Liver (tissue), 3 donors: Measurements from ENCODE around the gene TIRAP.

ENCODE experiments used
- CTCF ChIP-seq: fragments of 150-350 bp; IDR thresholded peaks from 2 replicates; pipeline ENCODE4 v1.5.1; 2017; ENCODE audit warnings: improper control_type of control experiment, low read depth, low read length; ENCODE audit not compliant: missing input control
- EGR1 ChIP-seq, 2 donors: IDR thresholded peaks; 2 replicates each; pipeline ENCODE4 v1.6.1; 2016 to 2018; ENCODE audit warnings: antibody characterized with exemption in 2 of 2, low read depth in 2 of 2
- MAX ChIP-seq: IDR thresholded peaks from 2 replicates; pipeline ENCODE4 v1.6.1; 2016; ENCODE audit warnings: antibody characterized with exemption
- RAD21 ChIP-seq, 2 donors: IDR thresholded peaks; 2 replicates each; pipeline ENCODE4 v1.6.1; 2016; ENCODE audit warnings: antibody characterized with exemption in 2 of 2, mild to moderate bottlenecking in 2 of 2
- ZBTB33 ChIP-seq: IDR thresholded peaks from 2 replicates; pipeline ENCODE4 v1.6.1; 2016; ENCODE audit warnings: antibody characterized with exemption
- TF ChIP-seq, protein P1 (sequence below): IDR thresholded peaks from 2 replicates; pipeline ENCODE4 v1.6.1; 2016; ENCODE audit warnings: antibody characterized with exemption, mild to moderate bottlenecking
- donor health status: healthy.
- donor health status: healthy.

DNA sequence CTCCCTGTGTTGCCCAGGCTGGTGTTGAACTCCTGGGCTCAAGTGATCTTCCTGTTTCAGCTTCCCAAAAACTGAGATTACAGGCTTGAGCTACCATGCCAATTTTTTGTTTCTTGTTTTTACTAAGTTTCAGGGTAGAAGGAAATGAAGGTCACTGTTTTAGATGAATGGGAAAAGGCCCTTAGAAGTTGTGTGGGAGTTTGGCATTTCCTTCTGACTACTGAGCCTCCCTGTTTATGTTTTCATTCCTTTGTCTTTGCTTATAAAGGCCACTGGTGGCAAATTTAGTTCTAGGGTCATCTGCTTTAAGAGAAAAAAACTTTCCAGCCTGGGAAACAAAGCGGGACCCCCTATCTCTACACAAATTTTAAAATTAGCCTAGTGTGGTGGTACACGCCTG, 36.3 kb upstream of the TIRAP start:
- TF ChIP-seq CTCF (no peak), EGR1 (IDR thresholded peaks at IDR 0.05; ENCODE audit: low read depth in 2 of 2) (no peak), MAX (no peak), ZBTB33 (no peak), RAD21 (IDR thresholded peaks at IDR 0.05) (no peak)
- TF ChIP-seq, protein P1, sequence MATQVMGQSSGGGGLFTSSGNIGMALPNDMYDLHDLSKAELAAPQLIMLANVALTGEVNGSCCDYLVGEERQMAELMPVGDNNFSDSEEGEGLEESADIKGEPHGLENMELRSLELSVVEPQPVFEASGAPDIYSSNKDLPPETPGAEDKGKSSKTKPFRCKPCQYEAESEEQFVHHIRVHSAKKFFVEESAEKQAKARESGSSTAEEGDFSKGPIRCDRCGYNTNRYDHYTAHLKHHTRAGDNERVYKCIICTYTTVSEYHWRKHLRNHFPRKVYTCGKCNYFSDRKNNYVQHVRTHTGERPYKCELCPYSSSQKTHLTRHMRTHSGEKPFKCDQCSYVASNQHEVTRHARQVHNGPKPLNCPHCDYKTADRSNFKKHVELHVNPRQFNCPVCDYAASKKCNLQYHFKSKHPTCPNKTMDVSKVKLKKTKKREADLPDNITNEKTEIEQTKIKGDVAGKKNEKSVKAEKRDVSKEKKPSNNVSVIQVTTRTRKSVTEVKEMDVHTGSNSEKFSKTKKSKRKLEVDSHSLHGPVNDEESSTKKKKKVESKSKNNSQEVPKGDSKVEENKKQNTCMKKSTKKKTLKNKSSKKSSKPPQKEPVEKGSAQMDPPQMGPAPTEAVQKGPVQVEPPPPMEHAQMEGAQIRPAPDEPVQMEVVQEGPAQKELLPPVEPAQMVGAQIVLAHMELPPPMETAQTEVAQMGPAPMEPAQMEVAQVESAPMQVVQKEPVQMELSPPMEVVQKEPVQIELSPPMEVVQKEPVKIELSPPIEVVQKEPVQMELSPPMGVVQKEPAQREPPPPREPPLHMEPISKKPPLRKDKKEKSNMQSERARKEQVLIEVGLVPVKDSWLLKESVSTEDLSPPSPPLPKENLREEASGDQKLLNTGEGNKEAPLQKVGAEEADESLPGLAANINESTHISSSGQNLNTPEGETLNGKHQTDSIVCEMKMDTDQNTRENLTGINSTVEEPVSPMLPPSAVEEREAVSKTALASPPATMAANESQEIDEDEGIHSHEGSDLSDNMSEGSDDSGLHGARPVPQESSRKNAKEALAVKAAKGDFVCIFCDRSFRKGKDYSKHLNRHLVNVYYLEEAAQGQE, result no peak
